Panc1 (cell line): ENCODE measurements around the gene TTC38.

Experiments used
- POLR2AphosphoS5 ChIP-seq: IDR thresholded peaks from 2 replicates; pipeline ENCODE4 v1.6.1; 2012; ENCODE audit warnings: mild to moderate bottlenecking, low read depth, low read length, moderate library complexity
- SIN3A ChIP-seq: IDR thresholded peaks from 2 replicates; pipeline ENCODE4 v1.6.1; 2012; ENCODE audit warnings: low read depth, mild to moderate bottlenecking, low read length, moderate library complexity, borderline replicate concordance; ENCODE audit not compliant: insufficient read depth
- TCF7L2 ChIP-seq: IDR thresholded peaks from 2 replicates; pipeline ENCODE4 v1.6.1; 2011; ENCODE audit warnings: mild to moderate bottlenecking, low read depth, low read length, inconsistent platforms
- TF ChIP-seq, protein P1 (sequence below): fragments of 450-650 bp; IDR thresholded peaks from 2 replicates; pipeline ENCODE4 v1.5.1; 2017; ENCODE audit warnings: mild to moderate bottlenecking
- TF ChIP-seq, protein P2 (sequence below), 2 experiments: IDR thresholded peaks; 2 replicates each; pipeline ENCODE4 v1.6.1; 2011 to 2012; ENCODE audit warnings: low read depth in 2 of 2, control low read depth in 1 of 2, low read length in 1 of 2, mild to moderate bottlenecking in 1 of 2, moderate library complexity in 1 of 2; ENCODE audit not compliant: insufficient read depth in 1 of 2

DNA sequence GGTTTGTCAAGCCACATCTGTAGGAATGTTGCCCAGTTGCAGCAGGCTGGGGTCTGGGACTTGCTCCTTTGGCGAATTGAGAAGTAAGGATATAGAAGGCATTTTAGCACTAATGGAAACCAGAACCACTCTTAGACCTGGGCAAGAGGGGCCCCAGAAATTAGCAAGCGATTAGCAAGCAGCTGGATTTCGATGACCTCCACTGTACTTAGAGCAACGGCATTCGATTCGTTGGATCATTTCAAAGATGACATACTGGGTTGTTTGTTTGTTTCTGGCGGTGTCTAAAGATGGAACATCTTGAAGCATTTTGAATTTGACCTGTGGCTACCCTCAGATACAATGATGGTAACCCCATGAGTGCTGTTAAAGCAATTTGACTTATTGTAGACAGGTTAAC is 16.5 kb upstream of the TTC38 start:
- TF ChIP-seq TCF7L2, result no peak
- TF ChIP-seq, protein P1, sequence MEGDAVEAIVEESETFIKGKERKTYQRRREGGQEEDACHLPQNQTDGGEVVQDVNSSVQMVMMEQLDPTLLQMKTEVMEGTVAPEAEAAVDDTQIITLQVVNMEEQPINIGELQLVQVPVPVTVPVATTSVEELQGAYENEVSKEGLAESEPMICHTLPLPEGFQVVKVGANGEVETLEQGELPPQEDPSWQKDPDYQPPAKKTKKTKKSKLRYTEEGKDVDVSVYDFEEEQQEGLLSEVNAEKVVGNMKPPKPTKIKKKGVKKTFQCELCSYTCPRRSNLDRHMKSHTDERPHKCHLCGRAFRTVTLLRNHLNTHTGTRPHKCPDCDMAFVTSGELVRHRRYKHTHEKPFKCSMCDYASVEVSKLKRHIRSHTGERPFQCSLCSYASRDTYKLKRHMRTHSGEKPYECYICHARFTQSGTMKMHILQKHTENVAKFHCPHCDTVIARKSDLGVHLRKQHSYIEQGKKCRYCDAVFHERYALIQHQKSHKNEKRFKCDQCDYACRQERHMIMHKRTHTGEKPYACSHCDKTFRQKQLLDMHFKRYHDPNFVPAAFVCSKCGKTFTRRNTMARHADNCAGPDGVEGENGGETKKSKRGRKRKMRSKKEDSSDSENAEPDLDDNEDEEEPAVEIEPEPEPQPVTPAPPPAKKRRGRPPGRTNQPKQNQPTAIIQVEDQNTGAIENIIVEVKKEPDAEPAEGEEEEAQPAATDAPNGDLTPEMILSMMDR, result no peak
- TF ChIP-seq, protein P2, sequence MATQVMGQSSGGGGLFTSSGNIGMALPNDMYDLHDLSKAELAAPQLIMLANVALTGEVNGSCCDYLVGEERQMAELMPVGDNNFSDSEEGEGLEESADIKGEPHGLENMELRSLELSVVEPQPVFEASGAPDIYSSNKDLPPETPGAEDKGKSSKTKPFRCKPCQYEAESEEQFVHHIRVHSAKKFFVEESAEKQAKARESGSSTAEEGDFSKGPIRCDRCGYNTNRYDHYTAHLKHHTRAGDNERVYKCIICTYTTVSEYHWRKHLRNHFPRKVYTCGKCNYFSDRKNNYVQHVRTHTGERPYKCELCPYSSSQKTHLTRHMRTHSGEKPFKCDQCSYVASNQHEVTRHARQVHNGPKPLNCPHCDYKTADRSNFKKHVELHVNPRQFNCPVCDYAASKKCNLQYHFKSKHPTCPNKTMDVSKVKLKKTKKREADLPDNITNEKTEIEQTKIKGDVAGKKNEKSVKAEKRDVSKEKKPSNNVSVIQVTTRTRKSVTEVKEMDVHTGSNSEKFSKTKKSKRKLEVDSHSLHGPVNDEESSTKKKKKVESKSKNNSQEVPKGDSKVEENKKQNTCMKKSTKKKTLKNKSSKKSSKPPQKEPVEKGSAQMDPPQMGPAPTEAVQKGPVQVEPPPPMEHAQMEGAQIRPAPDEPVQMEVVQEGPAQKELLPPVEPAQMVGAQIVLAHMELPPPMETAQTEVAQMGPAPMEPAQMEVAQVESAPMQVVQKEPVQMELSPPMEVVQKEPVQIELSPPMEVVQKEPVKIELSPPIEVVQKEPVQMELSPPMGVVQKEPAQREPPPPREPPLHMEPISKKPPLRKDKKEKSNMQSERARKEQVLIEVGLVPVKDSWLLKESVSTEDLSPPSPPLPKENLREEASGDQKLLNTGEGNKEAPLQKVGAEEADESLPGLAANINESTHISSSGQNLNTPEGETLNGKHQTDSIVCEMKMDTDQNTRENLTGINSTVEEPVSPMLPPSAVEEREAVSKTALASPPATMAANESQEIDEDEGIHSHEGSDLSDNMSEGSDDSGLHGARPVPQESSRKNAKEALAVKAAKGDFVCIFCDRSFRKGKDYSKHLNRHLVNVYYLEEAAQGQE (IDR thresholded peaks at IDR 0.05; ENCODE audit: insufficient read depth in 1 of 2, low read depth in 2 of 2, low read length in 1 of 2), result no peak
- TF ChIP-seq POLR2AphosphoS5, result no peak
- TF ChIP-seq SIN3A, result no peak
